ENCODE measurements around the gene N4BP3.
A peak's percentile ranks its signal among the peaks of the same experiment; 100 is the strongest.

Gene N4BP3

GRCh38 chr5:178152491-178153444 is 39.4 kb downstream of the N4BP3 start:
- no peak for DNase-seq

GRCh38 chr5:178153530-178154340 is 40.4 kb downstream of the N4BP3 start, which contains the start of gene NHP2:
Gene NHP2 (minus strand): TSS chr5:178153885. CDS start chr5:178153817, 68 bp downstream.
- DNase-seq, result peak; percentile 96

- DNase-seq, result no peak
Observed at GRCh38 chr5:178155065-178155464, 41.7 kb downstream of the N4BP3 start.

GRCh38 chr5:178160176-178160575 is 46.8 kb downstream of the N4BP3 start:
- no peak for DNase-seq

GRCh38 chr5:178162481-178162880 is 49.1 kb downstream of the N4BP3 start:
- no peak for DNase-seq

GRCh38 chr5:178163772-178164735 is 50.7 kb downstream of the N4BP3 start:
- DNase-seq, result peak; percentile 87

- no peak for DNase-seq
Observed at GRCh38 chr5:178165581-178165980, 52.2 kb downstream of the N4BP3 start.

DNA sequence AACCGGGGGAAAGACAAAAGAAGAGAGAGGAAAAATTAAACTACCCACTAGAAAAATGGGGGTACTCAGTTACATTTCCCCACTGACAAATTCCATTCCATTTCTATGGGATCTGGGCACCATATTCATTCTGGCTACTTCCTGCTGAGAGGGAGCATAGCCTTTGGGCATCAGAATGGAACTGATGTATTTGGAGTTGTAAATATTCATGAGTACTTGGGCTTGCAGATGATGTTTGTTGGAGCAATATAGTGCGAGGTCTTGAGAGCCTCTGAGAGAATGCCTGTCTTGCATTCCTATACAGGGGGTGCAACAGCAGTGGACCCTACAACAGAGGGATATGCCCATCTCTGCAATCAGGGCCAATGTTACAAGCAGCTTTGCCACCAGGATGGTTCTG is 57.1 kb downstream of the N4BP3 start:
- no peak for DNase-seq

- DNase-seq, result no peak
Observed at GRCh38 chr5:178174456-178174855, 61.1 kb downstream of the N4BP3 start.
